ENCODE data around the gene FAM161B. TPM values are rescaled to one million over a fixed set of nuclear protein-coding genes. Genes with fewer than 3 reads are reported as not detected.

FAM161B gene
- total RNA-seq, 1 donor from 2014 or later: 0.83 TPM

DNA sequence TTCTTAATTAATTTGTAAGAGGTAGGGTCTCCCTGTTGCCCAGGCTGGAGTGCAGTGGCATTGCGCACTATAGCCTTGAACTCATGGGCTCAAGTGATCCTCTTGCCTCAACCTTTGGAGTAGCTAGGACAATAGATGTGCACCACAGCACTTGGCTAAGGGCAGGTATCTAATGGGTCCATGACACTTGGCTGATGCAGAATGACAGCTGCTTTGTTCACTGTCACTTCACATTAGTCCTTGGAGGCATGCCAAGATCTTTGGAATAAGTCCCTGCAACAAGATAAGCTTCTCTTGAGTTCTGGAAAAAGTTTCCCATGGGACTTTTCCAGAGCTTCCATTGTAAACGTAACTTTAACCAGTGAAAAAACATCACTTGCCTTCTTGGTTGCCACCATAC, 23.6 kb upstream of the FAM161B start:
- intact Hi-C loops (cut with micrococcal nuclease): no loop called here
- no peak for DNase-seq (ENCODE audit: low spot score)
- no peaks in the 10 kb centered on the region for H3K27me3 Mint-ChIP-seq (ENCODE audit: insufficient read depth)
- no peaks in the 10 kb centered on the region for H3K9me3 Mint-ChIP-seq
- no peaks in the 10 kb centered on the region for H3K4me1 Mint-ChIP-seq (ENCODE audit: low read depth)
- H3K27ac Mint-ChIP-seq: no peak overlapping the region
- peaks cover 9% of the 10 kb centered on the region for H3K36me3 Mint-ChIP-seq (ENCODE audit: low read depth)
- H3K4me3 Mint-ChIP-seq: no peak overlapping the region

DNA sequence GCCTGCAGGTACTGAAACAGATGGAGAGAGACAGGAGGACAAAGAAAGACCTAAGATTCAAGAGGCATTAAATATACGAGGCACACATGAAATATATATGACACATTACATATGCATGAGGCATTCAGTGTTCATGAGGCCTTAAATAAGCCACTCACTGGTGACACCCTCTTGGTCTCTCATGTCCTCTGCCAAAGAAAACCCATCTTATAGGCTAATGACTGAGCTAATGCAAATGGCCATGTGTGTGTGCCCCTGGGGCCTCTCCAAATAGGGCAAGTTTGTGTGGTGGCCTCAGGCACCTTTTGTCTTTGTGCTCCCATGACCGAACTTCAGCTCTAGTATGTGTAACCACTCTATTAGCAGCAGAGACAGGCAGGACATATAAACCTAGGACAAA, 19.0 kb upstream of the FAM161B start:
- intact Hi-C loops (cut with micrococcal nuclease): no loop called here
- Mint-ChIP-seq H3K27me3 (ENCODE audit: insufficient read depth) (no peaks in the 10 kb centered on the region), H3K4me3 (no peak overlapping the region)

DNA sequence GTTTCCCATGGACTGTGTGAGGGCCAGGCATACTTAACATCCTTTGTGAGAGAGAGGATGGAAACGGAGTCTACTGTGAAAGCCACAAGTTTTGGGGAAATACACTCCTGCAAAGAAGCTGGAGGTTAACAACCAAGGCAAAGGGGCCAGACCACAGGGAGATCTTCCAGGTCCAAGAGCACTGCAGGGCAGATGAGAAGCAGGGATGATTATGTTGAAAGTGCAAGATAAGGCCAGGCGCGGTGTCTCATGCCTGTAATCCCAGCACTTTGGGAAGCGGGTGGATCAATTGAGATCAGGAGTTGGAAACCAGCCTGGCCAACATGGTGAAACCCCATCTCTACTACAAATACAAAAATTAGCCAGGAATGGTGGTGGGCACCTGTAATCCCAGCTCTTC, 15.3 kb upstream of the FAM161B start:
- intact Hi-C loops (cut with micrococcal nuclease): no loop called here
- H3K27me3 Mint-ChIP-seq (ENCODE audit: insufficient read depth): no peaks in the 10 kb centered on the region
- no peak overlapping the region for H3K27ac Mint-ChIP-seq
- no peaks in the 10 kb centered on the region for H3K9me3 Mint-ChIP-seq
- H3K36me3 Mint-ChIP-seq (ENCODE audit: low read depth): peaks cover 17% of the 10 kb centered on the region
- DNase-seq (ENCODE audit: low spot score): no peak
- no peak overlapping the region for H3K4me3 Mint-ChIP-seq
- H3K4me1 Mint-ChIP-seq (ENCODE audit: low read depth): no peaks in the 10 kb centered on the region

More for the DNA sequence above, 19.0 kb upstream of the FAM161B start:
- H3K36me3 Mint-ChIP-seq (ENCODE audit: low read depth): peaks cover 5% of the 10 kb centered on the region
- H3K27ac Mint-ChIP-seq: no peak overlapping the region
- no peaks in the 10 kb centered on the region for H3K4me1 Mint-ChIP-seq (ENCODE audit: low read depth)
- DNase-seq (ENCODE audit: low spot score): no peak
- no peaks in the 10 kb centered on the region for H3K9me3 Mint-ChIP-seq

- DNase-seq (ENCODE audit: low spot score): no peak
- H3K27me3 Mint-ChIP-seq (ENCODE audit: insufficient read depth): no peaks in the 10 kb centered on the region
- no peaks in the 10 kb centered on the region for H3K9me3 Mint-ChIP-seq
- intact Hi-C loops (cut with micrococcal nuclease): no loop called here
- peaks cover 19% of the 10 kb centered on the region for H3K36me3 Mint-ChIP-seq (ENCODE audit: low read depth)
- no peak overlapping the region for H3K27ac Mint-ChIP-seq
- no peaks in the 10 kb centered on the region for H3K4me1 Mint-ChIP-seq (ENCODE audit: low read depth)
- no peak overlapping the region for H3K4me3 Mint-ChIP-seq
Measured at GRCh38 chr14:73961192-73961591, 11.3 kb upstream of the FAM161B start.

DNA sequence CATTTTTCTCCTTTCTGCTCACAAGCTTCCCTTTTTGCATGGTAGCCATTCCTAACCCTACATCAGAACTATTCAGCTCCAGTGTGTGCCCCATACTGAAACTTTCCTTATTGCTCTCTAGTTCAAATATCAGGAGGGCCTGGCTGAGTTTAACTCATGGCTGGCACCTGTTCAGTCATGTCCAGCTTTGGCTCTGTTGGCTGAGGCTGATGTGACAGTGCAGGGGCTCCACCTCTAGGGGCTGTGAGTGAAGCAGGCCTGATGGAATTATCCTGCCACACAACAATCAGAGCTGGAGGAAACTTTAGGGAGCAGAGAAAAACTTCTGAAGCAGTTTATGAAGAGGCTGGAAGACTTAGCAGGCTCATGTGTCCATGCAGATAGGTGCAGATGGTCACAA, 8.7 kb upstream of the FAM161B start:
- H3K27me3 Mint-ChIP-seq (ENCODE audit: insufficient read depth): no peaks in the 10 kb centered on the region
- no peaks in the 10 kb centered on the region for H3K4me1 Mint-ChIP-seq (ENCODE audit: low read depth)
- H3K4me3 Mint-ChIP-seq: no peak overlapping the region
- H3K9me3 Mint-ChIP-seq: no peaks in the 10 kb centered on the region
- no peak overlapping the region for H3K27ac Mint-ChIP-seq
- intact Hi-C loops (cut with micrococcal nuclease): loop anchor here (10.0 kb wide), 1 partner anchor 214 kb away; no protein-coding TSS in a partner anchor
- peaks cover 27% of the 10 kb centered on the region for H3K36me3 Mint-ChIP-seq (ENCODE audit: low read depth)
- no peak for DNase-seq (ENCODE audit: low spot score)

DNA sequence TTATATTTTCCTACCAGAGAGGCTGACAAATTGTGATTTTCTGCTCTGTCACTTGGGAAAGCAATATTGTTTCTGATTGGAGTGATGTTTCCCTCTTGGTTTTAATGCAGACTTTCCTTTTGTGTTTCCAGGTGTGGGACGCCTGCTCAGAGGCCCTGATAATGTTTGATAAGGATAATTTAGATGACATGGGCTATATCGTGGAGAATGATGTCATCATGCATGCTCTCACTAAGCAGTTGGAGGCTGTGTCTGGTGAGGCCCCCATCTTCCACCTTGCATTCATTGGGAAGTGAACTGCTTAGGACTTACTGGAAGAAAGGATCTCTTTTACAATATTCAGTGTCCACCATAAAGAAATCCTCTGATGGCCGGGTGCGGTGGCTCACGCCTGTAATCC, 5.8 kb upstream of the FAM161B start:
- Mint-ChIP-seq H3K4me3 (no peak overlapping the region), H3K9me3 (no peaks in the 10 kb centered on the region), H3K4me1 (ENCODE audit: low read depth) (peaks cover 8% of the 10 kb centered on the region), H3K27me3 (ENCODE audit: insufficient read depth) (no peaks in the 10 kb centered on the region), H3K36me3 (ENCODE audit: low read depth) (peaks cover 20% of the 10 kb centered on the region), H3K27ac (no peak overlapping the region)
- DNase-seq (ENCODE audit: low spot score): no peak
- intact Hi-C loops (cut with micrococcal nuclease): loop anchor here (10.0 kb wide), 1 partner anchor 211 kb away; no protein-coding TSS in a partner anchor

- Mint-ChIP-seq H3K36me3 (ENCODE audit: low read depth) (peaks cover 16% of the 10 kb centered on the region), H3K27ac (no peak overlapping the region), H3K4me3 (no peak overlapping the region), H3K27me3 (ENCODE audit: insufficient read depth) (no peaks in the 10 kb centered on the region), H3K9me3 (no peaks in the 10 kb centered on the region), H3K4me1 (ENCODE audit: low read depth) (peaks cover 15% of the 10 kb centered on the region)
- no peak for DNase-seq (ENCODE audit: low spot score)
- intact Hi-C loops (cut with micrococcal nuclease): loop anchor here (10.0 kb wide), 1 partner anchor 209 kb away; no protein-coding TSS in a partner anchor
Measured at GRCh38 chr14:73953731-73954130, 3.8 kb upstream of the FAM161B start.

GRCh38 chr14:73945159-73945670, 4.7 kb downstream of the FAM161B start:
- DNase-seq (ENCODE audit: low spot score): no peak
- Mint-ChIP-seq H3K4me1 (ENCODE audit: low read depth) (peaks cover 11% of the 10 kb centered on the region), H3K36me3 (ENCODE audit: low read depth) (no peaks in the 10 kb centered on the region), H3K9me3 (no peaks in the 10 kb centered on the region), H3K4me3 (no peak overlapping the region), H3K27me3 (ENCODE audit: insufficient read depth) (no peaks in the 10 kb centered on the region), H3K27ac (no peak overlapping the region)
- intact Hi-C loops (cut with micrococcal nuclease): no loop called here

- intact Hi-C loops (cut with micrococcal nuclease): no loop called here
- H3K27ac Mint-ChIP-seq: no peak overlapping the region
- H3K4me3 Mint-ChIP-seq: no peak overlapping the region
Measured at GRCh38 chr14:73944432-73945158, 5.3 kb downstream of the FAM161B start.

DNA sequence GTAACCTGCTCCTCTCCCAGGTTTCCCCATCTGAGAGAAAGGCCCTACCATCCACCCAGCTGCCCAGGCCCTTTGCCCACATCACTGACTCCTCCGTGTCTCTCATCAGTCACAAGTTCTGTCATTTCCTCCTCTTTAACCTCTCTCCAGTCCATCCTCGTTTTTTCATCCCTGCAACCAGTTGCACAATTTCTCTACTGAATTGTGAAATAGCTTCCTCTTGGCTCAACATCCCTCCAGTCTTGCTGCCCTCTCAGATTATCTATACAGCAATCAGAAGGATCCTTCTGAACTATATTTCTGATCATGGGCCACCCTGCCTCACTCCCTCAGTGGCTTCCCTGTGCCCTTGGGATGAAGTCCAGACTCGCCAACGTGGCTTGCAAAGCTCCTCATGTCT, 6.8 kb downstream of the FAM161B start:
- intact Hi-C loops (cut with micrococcal nuclease): no loop called here
- Mint-ChIP-seq H3K36me3 (ENCODE audit: low read depth) (no peaks in the 10 kb centered on the region), H3K9me3 (no peaks in the 10 kb centered on the region), H3K4me1 (ENCODE audit: low read depth) (peaks cover 5% of the 10 kb centered on the region), H3K27ac (no peak overlapping the region), H3K27me3 (ENCODE audit: insufficient read depth) (no peaks in the 10 kb centered on the region), H3K4me3 (no peak overlapping the region)
- DNase-seq (ENCODE audit: low spot score): no peak

More at GRCh38 chr14:73944432-73945158, 5.3 kb downstream of the FAM161B start:
- no peak for DNase-seq (ENCODE audit: low spot score)
- H3K4me1 Mint-ChIP-seq (ENCODE audit: low read depth): peaks cover 5% of the 10 kb centered on the region
- no peaks in the 10 kb centered on the region for H3K9me3 Mint-ChIP-seq
- no peaks in the 10 kb centered on the region for H3K36me3 Mint-ChIP-seq (ENCODE audit: low read depth)
- H3K27me3 Mint-ChIP-seq (ENCODE audit: insufficient read depth): no peaks in the 10 kb centered on the region

DNA sequence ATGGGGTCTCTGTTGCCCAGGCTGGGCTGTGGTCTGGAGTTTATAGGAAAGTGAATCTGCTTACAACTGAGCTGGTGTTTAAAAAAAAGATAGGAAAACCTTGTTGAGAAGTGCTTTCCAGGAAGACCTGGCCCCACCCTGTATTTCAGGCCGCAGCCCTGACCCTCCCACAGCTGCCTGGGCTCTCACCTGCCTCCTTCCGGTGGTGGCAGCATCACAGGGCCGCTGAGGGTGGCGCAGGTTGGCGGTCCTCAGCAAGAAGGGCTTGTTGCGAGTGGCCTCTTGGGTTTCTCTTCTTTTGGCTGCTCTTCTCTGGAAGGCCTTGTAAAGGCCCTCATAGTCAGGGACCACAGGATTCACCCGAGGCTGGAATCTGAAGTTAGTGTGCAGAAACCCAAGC, 7.7 kb downstream of the FAM161B start:
- Mint-ChIP-seq H3K27me3 (ENCODE audit: insufficient read depth) (no peaks in the 10 kb centered on the region), H3K4me1 (ENCODE audit: low read depth) (peaks cover 5% of the 10 kb centered on the region), H3K9me3 (no peaks in the 10 kb centered on the region), H3K4me3 (no peak overlapping the region), H3K36me3 (ENCODE audit: low read depth) (no peaks in the 10 kb centered on the region), H3K27ac (no peak overlapping the region)
- intact Hi-C loops (cut with micrococcal nuclease): no loop called here
- DNase-seq (ENCODE audit: low spot score): no peak

- Mint-ChIP-seq H3K4me3 (no peak overlapping the region), H3K4me1 (ENCODE audit: low read depth) (no peaks in the 10 kb centered on the region), H3K27me3 (ENCODE audit: insufficient read depth) (no peaks in the 10 kb centered on the region), H3K36me3 (ENCODE audit: low read depth) (peaks cover 16% of the 10 kb centered on the region), H3K9me3 (no peaks in the 10 kb centered on the region), H3K27ac (no peak overlapping the region)
- DNase-seq (ENCODE audit: low spot score): no peak
- intact Hi-C loops (cut with micrococcal nuclease): no loop called here
Measured at GRCh38 chr14:73937012-73937411, 12.9 kb downstream of the FAM161B start.

- no peak overlapping the region for H3K27ac Mint-ChIP-seq
- H3K27me3 Mint-ChIP-seq (ENCODE audit: insufficient read depth): no peaks in the 10 kb centered on the region
- no peaks in the 10 kb centered on the region for H3K9me3 Mint-ChIP-seq
- DNase-seq (ENCODE audit: low spot score): no peak
- intact Hi-C loops (cut with micrococcal nuclease): no loop called here
- peaks cover 19% of the 10 kb centered on the region for H3K36me3 Mint-ChIP-seq (ENCODE audit: low read depth)
- no peaks in the 10 kb centered on the region for H3K4me1 Mint-ChIP-seq (ENCODE audit: low read depth)
- H3K4me3 Mint-ChIP-seq: no peak overlapping the region
Measured at GRCh38 chr14:73936548-73936947, 13.3 kb downstream of the FAM161B start.

Measured in activated T-helper 1 cell treated with anti-CD3 and anti-CD28 coated beads, Interleukin-12 subunit alpha, Interleukin-12 subunit beta, Interleukin-2, Interleukin-4 antibody, amounts not matched to agents 30 ng/mL and 10 ng/mL and 1 ng/mL, durations not matched to agents 14 hours and 24 hours and 36 hours (primary cell).